Rectal smooth muscle tissue (tissue), 1 donor: ENCODE data around the gene SPACA4.
A peak's percentile ranks its signal among the peaks of the same experiment; 100 is the strongest.
"Not testable (repeated sequence)": the region's sequence is repeated elsewhere in the genome, so short reads cannot be mapped to it uniquely, and the experiment has no call there.

Experiments used
- H3K27ac ChIP-seq: one replicate; pipeline ENCODE4 v1.7.0; 2013; ENCODE audit warnings: low read depth, low read length, inconsistent platforms
- H3K27me3 ChIP-seq: one replicate; pipeline ENCODE4 v1.7.0; 2013; ENCODE audit warnings: low read length; ENCODE audit not compliant: control insufficient read depth, insufficient read depth
- H3K36me3 ChIP-seq: one replicate; pipeline ENCODE4 v1.7.0; 2013; ENCODE audit warnings: low read length; ENCODE audit not compliant: control insufficient read depth, insufficient read depth
- H3K4me1 ChIP-seq: one replicate; pipeline ENCODE4 v1.7.0; 2013; ENCODE audit warnings: low read length; ENCODE audit not compliant: control insufficient read depth, insufficient read depth
- H3K4me3 ChIP-seq: one replicate; pipeline ENCODE4 v1.7.0; 2013; ENCODE audit warnings: low read length
- H3K9ac ChIP-seq: one replicate; pipeline ENCODE4 v1.7.0; 2013; ENCODE audit warnings: low read length

The SPACA4 gene

GRCh38 chr19:48627201-48627864, 20.8 kb downstream of the SPACA4 start:
- no peak overlapping the region for H3K9ac ChIP-seq
- H3K4me3 ChIP-seq, result no peak overlapping the region
- peaks cover 21% of the 10 kb centered on the region for H3K4me1 ChIP-seq
- peaks cover 8% of the 10 kb centered on the region for H3K36me3 ChIP-seq
- H3K27me3 ChIP-seq, result no peaks in the 10 kb centered on the region
- H3K27ac ChIP-seq, result no peak overlapping the region

- H3K27ac ChIP-seq, result no peak overlapping the region
- H3K27me3 ChIP-seq, result no peaks in the 10 kb centered on the region
- H3K4me1 ChIP-seq, result peaks cover 26% of the 10 kb centered on the region
- peaks cover 11% of the 10 kb centered on the region for H3K36me3 ChIP-seq
- H3K4me3 ChIP-seq, result no peak overlapping the region
- H3K9ac ChIP-seq, result no peak overlapping the region
Measured at GRCh38 chr19:48627865-48628314, 21.3 kb downstream of the SPACA4 start.

GRCh38 chr19:48628486-48629296, 22.1 kb downstream of the SPACA4 start:
- Histone ChIP-seq H3K27ac (no peak overlapping the region), H3K4me1 (peaks cover 28% of the 10 kb centered on the region), H3K36me3 (peaks cover 16% of the 10 kb centered on the region), H3K9ac (no peak overlapping the region), H3K27me3 (no peaks in the 10 kb centered on the region), H3K4me3 (no peak overlapping the region)

GRCh38 chr19:48629297-48629598, 22.7 kb downstream of the SPACA4 start:
- Histone ChIP-seq H3K36me3 (peaks cover 16% of the 10 kb centered on the region), H3K9ac (no peak overlapping the region), H3K27ac (peak overlapping the region; percentile 74), H3K4me3 (no peak overlapping the region), H3K27me3 (no peaks in the 10 kb centered on the region), H3K4me1 (peaks cover 31% of the 10 kb centered on the region)

- H3K4me1 ChIP-seq, result peaks cover 33% of the 10 kb centered on the region
- H3K27ac ChIP-seq, result peak overlapping the region; percentile 74
- H3K4me3 ChIP-seq, result peak overlapping the region; percentile 27
- peaks cover 16% of the 10 kb centered on the region for H3K36me3 ChIP-seq
- H3K27me3 ChIP-seq, result no peaks in the 10 kb centered on the region
- H3K9ac ChIP-seq, result peak overlapping the region; percentile 49
Measured at GRCh38 chr19:48629599-48630295, 23.2 kb downstream of the SPACA4 start.

- Histone ChIP-seq H3K27me3 (no peaks in the 10 kb centered on the region), H3K36me3 (peaks cover 16% of the 10 kb centered on the region), H3K9ac (peak overlapping the region; percentile 49), H3K4me3 (peak overlapping the region; percentile 27), H3K27ac (peak overlapping the region; percentile 74), H3K4me1 (peaks cover 38% of the 10 kb centered on the region)
Measured at GRCh38 chr19:48630296-48631063, 23.9 kb downstream of the SPACA4 start.

GRCh38 chr19:48631225-48631624, 24.7 kb downstream of the SPACA4 start:
- Histone ChIP-seq H3K4me1 (peaks cover 38% of the 10 kb centered on the region), H3K4me3 (no peak overlapping the region), H3K27me3 (no peaks in the 10 kb centered on the region), H3K9ac (peak overlapping the region; percentile 36), H3K36me3 (peaks cover 16% of the 10 kb centered on the region), H3K27ac (peak overlapping the region; percentile 74)

GRCh38 chr19:48632286-48632685, 25.7 kb downstream of the SPACA4 start:
- not testable (repeated sequence) for H3K9ac ChIP-seq, H3K27me3 ChIP-seq
- peaks cover 38% of the 10 kb centered on the region for H3K4me1 ChIP-seq
- peak overlapping the region; percentile 2 for H3K4me3 ChIP-seq
- peaks cover 16% of the 10 kb centered on the region for H3K36me3 ChIP-seq
- peak overlapping the region; percentile 43 for H3K27ac ChIP-seq

GRCh38 chr19:48632692-48633147, 26.2 kb downstream of the SPACA4 start:
- Histone ChIP-seq H3K4me1 (peaks cover 38% of the 10 kb centered on the region), H3K27ac (peak overlapping the region; percentile 43), H3K27me3 (no peaks in the 10 kb centered on the region), H3K9ac (no peak overlapping the region), H3K36me3 (peaks cover 16% of the 10 kb centered on the region), H3K4me3 (peak overlapping the region; percentile 24)

GRCh38 chr19:48633148-48634035, 26.9 kb downstream of the SPACA4 start:
- Histone ChIP-seq H3K4me1 (peaks cover 40% of the 10 kb centered on the region), H3K36me3 (peaks cover 16% of the 10 kb centered on the region), H3K4me3 (peak overlapping the region; percentile 52), H3K27me3 (no peaks in the 10 kb centered on the region), H3K27ac (peak overlapping the region; percentile 67), H3K9ac (no peak overlapping the region)

GRCh38 chr19:48634036-48634342, 27.4 kb downstream of the SPACA4 start:
- no peak overlapping the region for H3K9ac ChIP-seq
- peak overlapping the region; percentile 52 for H3K4me3 ChIP-seq
- peaks cover 44% of the 10 kb centered on the region for H3K4me1 ChIP-seq

More at GRCh38 chr19:48634036-48634342, 27.4 kb downstream of the SPACA4 start:
- Histone ChIP-seq H3K27ac (peak overlapping the region; percentile 67), H3K27me3 (no peaks in the 10 kb centered on the region), H3K36me3 (peaks cover 16% of the 10 kb centered on the region)
